IMR-90 (cell line): ENCODE measurements around the gene NDUFB3. TPM values are rescaled to one million over a fixed set of nuclear protein-coding genes. Genes with fewer than 3 reads are reported as not detected.

Source experiments
- ATAC-seq: fragments of 200-7000 bp; cut with Tn5 transposase; 2 replicates; pipeline ENCODE4 v1.9.1; 2020; ENCODE audit warnings: low read depth, mild to moderate bottlenecking, moderate library complexity
- BruUV-seq: library from RNA; stranded (reverse); fragments of 400-500 nt; replicated peaks from 2 replicates; lab custom pipeline; 2021; lab: Mats Ljungman, UMichigan
- CTCF ChIA-PET: fragments of 300-600 bp; formaldehyde crosslinking; extraction: SDS; loops from one replicate; lab custom pipeline; 2021; ENCODE audit warnings: antibody characterized with exemption; lab: Yijun Ruan, JAX
- POLR2A ChIA-PET: fragments of 300-600 bp; sonication (Branson Sonifier 250); formaldehyde crosslinking; loops from one replicate; lab custom pipeline; 2022; ENCODE audit warnings: antibody characterized with exemption; ENCODE audit not compliant: unreplicated experiment; lab: Charles Lee
- DNase-seq: peaks from one replicate; pipeline ENCODE4 v3.0.0; 2013
- H2AFZ ChIP-seq: replicated peaks from 2 replicates; pipeline ENCODE3; 2013; ENCODE audit warnings: low read length, mild to moderate bottlenecking; ENCODE audit not compliant: poor library complexity
- H2AK5ac ChIP-seq: 2 replicates; pipeline ENCODE4 v1.6.1; 2013; ENCODE audit warnings: low read depth, low read length, inconsistent platforms
- H2AK9ac ChIP-seq: replicated peaks from 2 replicates; pipeline ENCODE3; 2013; ENCODE audit warnings: mild to moderate bottlenecking, low read depth, low read length, moderate library complexity; ENCODE audit not compliant: poor library complexity
- H2BK120ac ChIP-seq: 2 replicates; pipeline ENCODE4 v1.6.1; 2013; ENCODE audit warnings: low read depth, low read length, inconsistent platforms
- H2BK15ac ChIP-seq: 3 replicates; pipeline ENCODE4 v1.6.1; 2013; ENCODE audit warnings: low read depth, low read length, inconsistent platforms
- H2BK20ac ChIP-seq: 2 replicates; pipeline ENCODE4 v1.6.1; 2013; ENCODE audit warnings: low read depth, mild to moderate bottlenecking, inconsistent platforms, low read length, moderate library complexity
- H2BK5ac ChIP-seq: 2 replicates; pipeline ENCODE4 v1.6.1; 2013; ENCODE audit warnings: mild to moderate bottlenecking, low read depth, low read length, inconsistent platforms; ENCODE audit not compliant: poor library complexity, severe bottlenecking
- H3K14ac ChIP-seq: replicated peaks from 2 replicates; pipeline ENCODE4 v1.6.1; 2013; ENCODE audit warnings: low read depth, low read length, inconsistent platforms
- H3K18ac ChIP-seq: 2 replicates; pipeline ENCODE4 v1.6.1; 2013; ENCODE audit warnings: low read depth, low read length, control low read depth
- H3K23ac ChIP-seq: 2 replicates; pipeline ENCODE4 v1.6.1; 2013; ENCODE audit warnings: low read depth, low read length, inconsistent platforms
- H3K27ac ChIP-seq: 2 replicates; pipeline ENCODE4 v1.5.1; 2013; ENCODE audit warnings: mild to moderate bottlenecking, control low read depth, low read length; ENCODE audit not compliant: insufficient read depth
- H3K27me3 ChIP-seq: 2 replicates; pipeline ENCODE4 v1.6.1; 2013; ENCODE audit warnings: low read length; ENCODE audit not compliant: control insufficient read depth, insufficient read depth
- H3K36me3 ChIP-seq: 2 replicates; pipeline ENCODE4 v1.6.1; 2013; ENCODE audit warnings: low read length, mixed read lengths; ENCODE audit not compliant: control insufficient read depth, insufficient read depth
- H3K4ac ChIP-seq: 2 replicates; pipeline ENCODE4 v1.6.1; 2013; ENCODE audit warnings: low read depth, low read length, inconsistent platforms
- H3K4me1 ChIP-seq: 2 replicates; pipeline ENCODE4 v1.6.1; 2013; ENCODE audit warnings: low read length, mixed read lengths; ENCODE audit not compliant: control insufficient read depth, insufficient read depth
- H3K4me2 ChIP-seq: 2 replicates; pipeline ENCODE4 v1.6.1; 2013; ENCODE audit warnings: low read depth, mild to moderate bottlenecking, control low read depth, low read length, moderate library complexity
- H3K4me3 ChIP-seq: 2 replicates; pipeline ENCODE4 v1.5.1; 2013; ENCODE audit warnings: low read depth, mild to moderate bottlenecking, control low read depth, low read length, moderate library complexity; ENCODE audit not compliant: insufficient read depth
- H3K56ac ChIP-seq: 2 replicates; pipeline ENCODE4 v1.6.1; 2013; ENCODE audit warnings: low read length, inconsistent platforms; ENCODE audit not compliant: insufficient read depth; ENCODE audit errors: extremely low read depth
- H3K79me1 ChIP-seq, 2 experiments: 2 replicates each; pipeline ENCODE4 v1.6.1; 2013; ENCODE audit warnings: low read length in 2 of 2, inconsistent platforms in 1 of 2, low read depth in 1 of 2
- H3K9ac ChIP-seq: 2 replicates; pipeline ENCODE4 v1.6.1; 2013; ENCODE audit warnings: low read depth, low read length, control low read depth
- H3K9me1 ChIP-seq: 2 replicates; pipeline ENCODE4 v1.6.1; 2013; ENCODE audit warnings: low read length, inconsistent platforms; ENCODE audit not compliant: insufficient read depth
- H3K9me3 ChIP-seq: 2 replicates; pipeline ENCODE4 v1.6.1; 2013; ENCODE audit warnings: low read length; ENCODE audit not compliant: control insufficient read depth, insufficient read depth
- H4K20me1 ChIP-seq: 2 replicates; pipeline ENCODE4 v1.6.1; 2013; ENCODE audit warnings: low read length, inconsistent platforms; ENCODE audit not compliant: insufficient read depth
- H4K5ac ChIP-seq: 2 replicates; pipeline ENCODE4 v1.6.1; 2013; ENCODE audit warnings: mild to moderate bottlenecking, low read depth, low read length, control low read depth
- H4K8ac ChIP-seq, 2 experiments: 2 replicates each; pipeline ENCODE4 v1.6.1; 2013; ENCODE audit warnings: low read depth in 2 of 2, low read length in 2 of 2, control low read depth in 1 of 2, inconsistent platforms in 1 of 2
- H4K91ac ChIP-seq: 2 replicates; pipeline ENCODE4 v1.6.1; 2013; ENCODE audit warnings: low read depth, low read length, inconsistent platforms; ENCODE audit not compliant: insufficient read depth
- FOS ChIP-seq: fragments of 150-350 bp; IDR thresholded peaks from 2 replicates; pipeline ENCODE4 v1.6.1; 2016; ENCODE audit warnings: low read depth, low read length
- RAD21 ChIP-seq: IDR thresholded peaks from 2 replicates; pipeline ENCODE4 v1.6.1; 2012; ENCODE audit warnings: low read length, improper control_type of control experiment
- RCOR1 ChIP-seq: IDR thresholded peaks from 2 replicates; pipeline ENCODE4 v1.6.1; 2012; ENCODE audit warnings: mild to moderate bottlenecking, low read length, improper control_type of control experiment; ENCODE audit not compliant: insufficient replicate concordance
- WGBS, 2 experiments: methylation state at CpG; one replicate each; pipeline versions ENCODE4 v1.1.5 to v1.1.7; 2013; ENCODE audit warnings: missing lambda C conversion rate in 2 of 2; ENCODE audit not compliant: insufficient read length in 1 of 2; ENCODE audit errors: extremely low coverage in 2 of 2; 5-methylcytosine and 5-hydroxymethylcytosine counted together
- dilution Hi-C: fragments of 300-500 bp; cut with HindIII; formaldehyde crosslinking; loops from one replicate; pipeline ENCODE4 v1.14.3; 2018; ENCODE audit warnings: low sequenced_read_pairs; ENCODE audit not compliant: unreplicated experiment
- in situ Hi-C: fragments of 300-500 bp; cut with MboI; formaldehyde crosslinking; loops from 3 replicates; pipeline ENCODE4 v1.14.3; 2019; ENCODE audit warnings: low sequenced_read_pairs, inconsistent platforms, mixed read lengths
- intact Hi-C: fragments of 100-400 bp; cut with micrococcal nuclease; formaldehyde crosslinking; loops from 2 replicates; pipeline ENCODE4 v1.10.0; 2022
- polyA plus RNA-seq, 3 experiments: library from polyadenylated mRNA; depleted of rRNA; stranded (reverse); fragments of >200 nt; gene quantifications; 2 replicates each; pipeline ENCODE4 v1.2.3, GENCODE V29; 2012; ENCODE audit warnings: low replicate concordance in 1 of 3
- total RNA-seq: library from RNA; depleted of rRNA; stranded (reverse); fragments of >200 nt; gene quantifications from 2 replicates; pipeline ENCODE4 v1.2.3, GENCODE V29; 2012

The NDUFB3 gene
- total and polyA plus RNA-seq, 2 of the 4 experiments (the other 2 are of a cell fraction) = 41.0 to 98.7 TPM

GRCh38 chr2:201090574-201090973 lies 18.8 kb downstream of the NDUFB3 start:
- Histone ChIP-seq H2BK5ac (no peak overlapping the region), H3K56ac (no peak overlapping the region), H3K23ac (no peak overlapping the region), H3K4me3 (no peak overlapping the region), H3K9me3 (no peaks in the 10 kb centered on the region), H3K4me2 (no peak overlapping the region), H3K18ac (no peak overlapping the region), H3K4ac (no peak overlapping the region), H3K4me1 (no peaks in the 10 kb centered on the region), H2AK9ac (no peak overlapping the region), H3K79me1 (no peaks in the 10 kb centered on the region), H3K9ac (no peak overlapping the region), H4K8ac (no peak overlapping the region), H4K20me1 (no peaks in the 10 kb centered on the region), H3K36me3 (peaks cover 12% of the 10 kb centered on the region), H3K14ac (no peak overlapping the region), H2AK5ac (no peak overlapping the region), H3K27me3 (no peaks in the 10 kb centered on the region), H3K9me1 (no peaks in the 10 kb centered on the region), H4K91ac (no peak overlapping the region), H2BK120ac (no peak overlapping the region), H2BK20ac (no peak overlapping the region), H2BK15ac (no peak overlapping the region), H4K5ac (no peak overlapping the region), H2AFZ (no peak overlapping the region), H3K27ac (no peak overlapping the region)
- DNase-seq (no peak), ATAC-seq (no peak)
- in situ Hi-C loops = no loop called here
- dilution Hi-C loops = no loop called here
- WGBS, 2 experiments = 93% methylated on average over 2 of the region's 4 CpGs; no CpG with 5 or more reads in 1 of the 2 experiments
- ChIA-PET CTCF (interaction anchor here (1.0 kb wide), 1 partner anchor 67 kb away, joined by 3 read pairs; no protein-coding TSS in a partner anchor), POLR2A (no interaction called here)
- TF ChIP-seq RAD21 = no peak
- TF ChIP-seq RCOR1 = no peak
- no peak for TF ChIP-seq FOS
- intact Hi-C loops = no loop called here
- no TSS peak for BruUV-seq
